Ishikawa (cell line): ENCODE data around the gene GABRA4.

Source experiments
- CEBPB ChIP-seq: IDR thresholded peaks from 2 replicates; pipeline ENCODE4 v1.6.1; 2012
- CREB1 ChIP-seq: IDR thresholded peaks from 2 replicates; pipeline ENCODE4 v1.6.1; 2012; ENCODE audit warnings: low read depth
- EGR1 ChIP-seq: IDR thresholded peaks from 2 replicates; pipeline ENCODE4 v1.6.1; 2012
- EP300 ChIP-seq: IDR thresholded peaks from 2 replicates; pipeline ENCODE4 v1.6.1; 2012; ENCODE audit warnings: borderline replicate concordance
- FOXM1 ChIP-seq: IDR thresholded peaks from 2 replicates; pipeline ENCODE4 v1.6.1; 2012; ENCODE audit warnings: low read depth, borderline replicate concordance
- NFIC ChIP-seq: IDR thresholded peaks from 2 replicates; pipeline ENCODE4 v1.6.1; 2012
- RAD21 ChIP-seq: IDR thresholded peaks from 2 replicates; pipeline ENCODE4 v1.6.1; 2012; ENCODE audit warnings: low read depth
- TAF1 ChIP-seq: IDR thresholded peaks from 2 replicates; pipeline ENCODE4 v1.6.1; 2012; ENCODE audit warnings: low read depth, mild to moderate bottlenecking
- TCF12 ChIP-seq: IDR thresholded peaks from 2 replicates; pipeline ENCODE4 v1.6.1; 2012; ENCODE audit warnings: low read depth
- TEAD4 ChIP-seq: IDR thresholded peaks from 2 replicates; pipeline ENCODE4 v1.6.1; 2012
- YY1 ChIP-seq: IDR thresholded peaks from 2 replicates; pipeline ENCODE4 v1.6.1; 2012; ENCODE audit warnings: low read depth
- ZBTB7A ChIP-seq: IDR thresholded peaks from 2 replicates; pipeline ENCODE4 v1.6.1; 2012; ENCODE audit warnings: low read depth
- TF ChIP-seq, protein P1 (sequence below): IDR thresholded peaks from 2 replicates; pipeline ENCODE4 v1.6.1; 2012; ENCODE audit warnings: low read depth, mild to moderate bottlenecking
- TF ChIP-seq, protein P2 (sequence below): IDR thresholded peaks from 2 replicates; pipeline ENCODE4 v1.6.1; 2012
- TF ChIP-seq, protein P3 (sequence below): IDR thresholded peaks from 2 replicates; pipeline ENCODE4 v1.6.1; 2012

The GABRA4 gene

DNA sequence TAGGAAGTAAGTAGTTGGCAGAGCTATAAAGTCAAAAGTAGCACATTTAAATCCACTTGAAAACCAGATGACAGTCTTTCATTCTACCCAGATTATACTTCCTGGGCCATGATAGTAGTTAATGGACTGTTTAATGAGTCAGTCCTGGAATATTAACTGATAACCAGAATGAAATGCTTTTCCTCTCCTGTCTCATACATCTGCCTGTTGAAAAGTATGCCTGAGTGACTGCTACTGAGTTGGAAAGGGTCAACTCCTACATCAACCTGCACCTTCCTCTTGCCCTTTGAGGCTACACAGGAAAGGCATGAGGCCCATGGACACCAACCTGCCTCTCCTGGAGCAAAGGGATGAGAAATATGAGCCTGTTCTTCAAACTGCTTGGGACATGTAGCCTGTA lies 48.3 kb downstream of the GABRA4 start:
- no peak for TF ChIP-seq TCF12
- no peak for TF ChIP-seq RAD21
- TF ChIP-seq FOXM1, result no peak
- TF ChIP-seq, protein P1, sequence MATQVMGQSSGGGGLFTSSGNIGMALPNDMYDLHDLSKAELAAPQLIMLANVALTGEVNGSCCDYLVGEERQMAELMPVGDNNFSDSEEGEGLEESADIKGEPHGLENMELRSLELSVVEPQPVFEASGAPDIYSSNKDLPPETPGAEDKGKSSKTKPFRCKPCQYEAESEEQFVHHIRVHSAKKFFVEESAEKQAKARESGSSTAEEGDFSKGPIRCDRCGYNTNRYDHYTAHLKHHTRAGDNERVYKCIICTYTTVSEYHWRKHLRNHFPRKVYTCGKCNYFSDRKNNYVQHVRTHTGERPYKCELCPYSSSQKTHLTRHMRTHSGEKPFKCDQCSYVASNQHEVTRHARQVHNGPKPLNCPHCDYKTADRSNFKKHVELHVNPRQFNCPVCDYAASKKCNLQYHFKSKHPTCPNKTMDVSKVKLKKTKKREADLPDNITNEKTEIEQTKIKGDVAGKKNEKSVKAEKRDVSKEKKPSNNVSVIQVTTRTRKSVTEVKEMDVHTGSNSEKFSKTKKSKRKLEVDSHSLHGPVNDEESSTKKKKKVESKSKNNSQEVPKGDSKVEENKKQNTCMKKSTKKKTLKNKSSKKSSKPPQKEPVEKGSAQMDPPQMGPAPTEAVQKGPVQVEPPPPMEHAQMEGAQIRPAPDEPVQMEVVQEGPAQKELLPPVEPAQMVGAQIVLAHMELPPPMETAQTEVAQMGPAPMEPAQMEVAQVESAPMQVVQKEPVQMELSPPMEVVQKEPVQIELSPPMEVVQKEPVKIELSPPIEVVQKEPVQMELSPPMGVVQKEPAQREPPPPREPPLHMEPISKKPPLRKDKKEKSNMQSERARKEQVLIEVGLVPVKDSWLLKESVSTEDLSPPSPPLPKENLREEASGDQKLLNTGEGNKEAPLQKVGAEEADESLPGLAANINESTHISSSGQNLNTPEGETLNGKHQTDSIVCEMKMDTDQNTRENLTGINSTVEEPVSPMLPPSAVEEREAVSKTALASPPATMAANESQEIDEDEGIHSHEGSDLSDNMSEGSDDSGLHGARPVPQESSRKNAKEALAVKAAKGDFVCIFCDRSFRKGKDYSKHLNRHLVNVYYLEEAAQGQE, result no peak
- TF ChIP-seq, protein P2, sequence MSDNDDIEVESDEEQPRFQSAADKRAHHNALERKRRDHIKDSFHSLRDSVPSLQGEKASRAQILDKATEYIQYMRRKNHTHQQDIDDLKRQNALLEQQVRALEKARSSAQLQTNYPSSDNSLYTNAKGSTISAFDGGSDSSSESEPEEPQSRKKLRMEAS, result no peak

DNA sequence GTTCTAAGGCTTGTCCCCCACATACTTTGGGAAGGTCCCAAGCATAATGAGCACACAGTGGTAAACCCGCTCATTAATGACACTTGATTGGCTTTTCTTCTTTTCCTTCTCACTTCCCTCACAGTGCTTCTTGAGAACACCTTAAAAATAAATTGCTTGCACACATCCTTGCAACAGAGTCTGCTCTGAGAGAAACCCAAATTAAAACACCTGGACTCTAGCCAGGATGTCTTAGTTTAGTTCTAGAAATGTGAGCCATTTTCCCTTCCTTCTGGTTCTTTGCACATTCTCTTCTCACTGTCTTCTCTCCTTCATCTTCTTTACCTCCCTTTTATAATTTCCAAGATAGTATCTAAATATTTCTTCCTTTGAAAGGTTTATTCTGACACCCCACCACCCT lies 49.0 kb downstream of the GABRA4 start:
- TF ChIP-seq, protein P3, sequence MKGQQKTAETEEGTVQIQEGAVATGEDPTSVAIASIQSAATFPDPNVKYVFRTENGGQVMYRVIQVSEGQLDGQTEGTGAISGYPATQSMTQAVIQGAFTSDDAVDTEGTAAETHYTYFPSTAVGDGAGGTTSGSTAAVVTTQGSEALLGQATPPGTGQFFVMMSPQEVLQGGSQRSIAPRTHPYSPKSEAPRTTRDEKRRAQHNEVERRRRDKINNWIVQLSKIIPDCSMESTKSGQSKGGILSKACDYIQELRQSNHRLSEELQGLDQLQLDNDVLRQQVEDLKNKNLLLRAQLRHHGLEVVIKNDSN, result no peak
- TF ChIP-seq TEAD4, result no peak
- no peak for TF ChIP-seq TCF12
- TF ChIP-seq EP300, result no peak
- no peak for TF ChIP-seq RAD21
- TF ChIP-seq CEBPB, result no peak
- TF ChIP-seq, protein P1, result no peak
- TF ChIP-seq, protein P2, result no peak
- TF ChIP-seq ZBTB7A, result no peak
- TF ChIP-seq EGR1, result no peak
- TF ChIP-seq YY1, result no peak

GRCh38 chr4:46937493-46937892 lies 55.9 kb downstream of the GABRA4 start:
- TF ChIP-seq CREB1, result no peak
- TF ChIP-seq TEAD4, result no peak
- TF ChIP-seq YY1, result no peak
- TF ChIP-seq, protein P3, result no peak
- no peak for TF ChIP-seq RAD21
- no peak for TF ChIP-seq NFIC
- TF ChIP-seq, protein P1, result no peak
- TF ChIP-seq CEBPB, result no peak
- no peak for TF ChIP-seq TAF1
- TF ChIP-seq TCF12, result no peak
- no peak for TF ChIP-seq EP300
- TF ChIP-seq FOXM1, result no peak

- TF ChIP-seq CEBPB (no peak), EGR1 (no peak), TCF12 (no peak), TAF1 (no peak), YY1 (no peak), CREB1 (no peak), NFIC (no peak), EP300 (no peak), FOXM1 (no peak)
- TF ChIP-seq, protein P1, result no peak
- TF ChIP-seq, protein P2, result no peak
- TF ChIP-seq, protein P3, result no peak
Measured at GRCh38 chr4:46934726-46935125, 58.7 kb downstream of the GABRA4 start.
